Measurements from ENCODE around the gene ADGRE3.
"Not testable (repeated sequence)": the region's sequence is repeated elsewhere in the genome, so short reads cannot be mapped to it uniquely, and the experiment has no call there.

ADGRE3 gene

DNA sequence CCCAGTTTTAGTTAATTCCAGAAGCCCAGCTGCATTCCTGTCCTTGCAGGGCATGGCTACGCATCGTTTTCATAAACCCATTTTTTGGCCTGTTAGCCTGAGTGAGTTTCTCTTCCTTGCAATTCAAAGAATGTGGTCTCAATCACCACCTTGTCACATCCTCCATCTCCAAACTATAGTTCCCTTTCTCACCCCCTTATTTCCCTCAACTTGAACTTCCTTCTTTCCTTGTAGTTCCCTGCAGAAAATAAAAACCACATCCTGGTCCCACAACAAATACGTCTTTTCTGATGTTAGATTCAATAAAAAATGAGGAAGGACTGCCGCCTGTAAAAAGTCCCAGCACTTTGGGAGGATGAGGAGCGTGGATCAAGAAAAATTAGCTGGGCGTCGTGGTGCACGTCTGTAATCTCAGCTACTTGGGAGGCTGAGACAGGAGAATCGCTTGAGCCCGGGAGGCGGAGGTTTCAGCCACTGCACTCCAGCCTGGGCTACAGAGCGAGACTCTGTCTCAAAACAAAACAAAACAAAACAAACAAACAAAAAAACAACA, 13.2 kb downstream of the ADGRE3 start:
- no peak for DNase-seq

- no peak for DNase-seq
Measured at GRCh38 chr19:14659874-14660489, 14.7 kb downstream of the ADGRE3 start.

DNA sequence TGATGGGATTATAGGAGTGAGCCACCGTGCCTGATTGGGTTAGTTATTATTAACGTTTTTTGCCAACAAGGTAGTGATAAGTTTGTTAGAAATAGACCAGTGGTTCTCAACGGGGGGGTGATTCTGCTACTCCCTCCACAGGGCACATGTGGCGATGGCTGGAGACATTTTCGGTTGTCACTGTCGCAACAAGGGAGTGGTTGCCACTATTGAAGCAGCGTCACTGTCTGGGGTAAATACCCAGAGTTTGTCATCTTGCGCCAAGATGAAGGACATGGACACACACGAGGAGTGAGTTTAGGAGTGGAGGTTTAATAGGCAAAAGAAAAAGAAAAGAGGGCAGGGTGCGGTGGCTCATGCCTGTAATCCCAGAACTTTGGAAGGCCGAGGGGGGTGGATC, 18.9 kb downstream of the ADGRE3 start:
- no peak for DNase-seq

GRCh38 chr19:14654786-14655560, 19.7 kb downstream of the ADGRE3 start:
- no peak for DNase-seq

DNA sequence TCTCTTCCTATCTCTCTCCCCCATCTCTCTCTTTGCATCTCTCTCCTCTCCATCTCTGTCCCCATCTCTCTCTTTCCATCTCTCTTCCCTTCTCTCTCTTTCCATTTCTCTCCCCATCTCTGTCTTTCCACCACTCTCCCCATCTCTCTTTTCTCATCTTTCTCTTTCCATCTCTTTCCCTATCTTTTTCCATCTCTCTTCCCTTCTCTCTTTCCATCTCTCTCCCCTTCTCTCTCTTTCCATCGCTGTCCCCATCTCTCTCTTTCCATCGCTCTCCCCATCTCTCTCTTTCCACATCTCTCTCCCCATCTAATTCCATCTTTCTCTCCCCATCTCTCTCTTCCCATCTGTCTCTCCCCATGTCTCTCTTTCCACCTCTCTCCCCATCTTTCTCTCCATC, 24.5 kb downstream of the ADGRE3 start:
- no peak for DNase-seq

DNA sequence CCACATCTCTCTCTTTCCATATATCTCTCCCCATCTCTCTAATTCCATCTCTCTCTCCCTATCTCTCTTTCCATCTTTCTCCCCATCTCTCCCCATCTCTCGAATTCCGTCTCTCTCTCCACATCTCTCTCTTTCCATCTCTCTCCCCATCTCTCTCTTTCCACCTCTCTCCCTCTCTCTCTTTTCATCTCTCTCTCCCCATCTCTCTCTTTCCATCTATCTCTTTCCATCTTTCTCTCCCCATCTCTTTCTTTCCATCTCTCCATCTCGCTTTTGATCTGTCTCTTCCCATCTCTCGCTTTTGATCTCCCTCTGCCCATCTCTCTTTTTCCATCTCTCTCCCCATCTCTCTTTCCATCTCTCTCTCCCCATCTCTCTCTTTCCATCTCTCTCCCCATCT, 25.6 kb downstream of the ADGRE3 start:
- DNase-seq: no peak

- no peak for DNase-seq
Measured at GRCh38 chr19:14648506-14648905, 26.1 kb downstream of the ADGRE3 start.

DNA sequence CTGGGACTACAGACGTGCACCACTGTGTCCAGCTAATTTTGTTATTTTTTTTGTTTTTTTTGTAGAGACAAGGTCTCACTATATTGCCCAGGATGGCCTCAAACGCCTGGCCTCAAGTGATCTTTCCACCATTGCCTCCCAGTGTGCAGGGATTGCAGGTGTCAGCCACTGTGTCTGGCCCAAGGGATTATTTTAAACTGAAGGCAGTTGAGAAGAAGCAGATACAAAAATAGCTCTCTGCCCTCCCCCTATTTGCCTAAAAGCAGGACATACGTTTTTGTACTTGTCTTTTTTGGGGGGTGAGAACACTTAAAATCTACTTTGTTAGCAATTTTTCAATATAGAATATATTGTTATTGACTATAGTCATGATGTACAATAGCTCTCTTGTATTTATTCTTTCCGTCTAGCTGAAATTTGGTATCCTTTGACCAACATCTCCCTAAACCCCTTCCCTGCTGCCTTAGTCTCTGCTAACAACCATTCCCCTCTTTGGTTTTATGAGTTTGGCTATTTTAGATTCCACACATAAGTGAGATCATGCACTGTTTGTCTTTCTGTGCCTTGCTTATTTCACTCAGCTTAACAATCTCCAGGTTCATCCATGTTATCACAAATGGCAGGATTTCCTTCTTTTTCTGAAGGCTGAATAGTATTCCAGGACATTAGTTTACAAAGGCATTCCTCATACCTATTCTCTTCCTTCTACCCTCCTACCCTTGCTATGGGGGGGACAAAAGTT, 34.9 kb downstream of the ADGRE3 start:
- no peak for DNase-seq

- DNase-seq: peak; percentile 28
Measured at GRCh38 chr19:14632286-14632685, 42.4 kb downstream of the ADGRE3 start.

DNA sequence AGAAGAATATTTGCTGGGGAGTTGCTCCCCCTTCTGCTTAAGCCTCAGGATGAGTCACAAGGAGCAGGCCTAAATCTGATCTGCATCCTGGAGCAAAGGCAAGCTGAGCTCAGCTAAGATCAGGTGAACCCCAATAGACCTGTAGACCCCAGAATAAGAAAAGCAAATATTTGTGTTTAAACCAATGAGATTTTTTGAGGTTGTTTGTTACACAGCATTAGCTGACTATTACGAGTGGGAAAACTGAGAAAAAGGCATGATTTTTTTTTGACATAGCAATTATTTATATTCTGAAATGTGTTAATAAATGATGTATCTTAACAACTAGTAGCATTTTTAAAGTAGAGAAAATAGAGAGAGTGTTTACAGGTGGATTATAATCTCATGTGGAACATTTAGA, 45.1 kb downstream of the ADGRE3 start:
- no peak for DNase-seq

DNA sequence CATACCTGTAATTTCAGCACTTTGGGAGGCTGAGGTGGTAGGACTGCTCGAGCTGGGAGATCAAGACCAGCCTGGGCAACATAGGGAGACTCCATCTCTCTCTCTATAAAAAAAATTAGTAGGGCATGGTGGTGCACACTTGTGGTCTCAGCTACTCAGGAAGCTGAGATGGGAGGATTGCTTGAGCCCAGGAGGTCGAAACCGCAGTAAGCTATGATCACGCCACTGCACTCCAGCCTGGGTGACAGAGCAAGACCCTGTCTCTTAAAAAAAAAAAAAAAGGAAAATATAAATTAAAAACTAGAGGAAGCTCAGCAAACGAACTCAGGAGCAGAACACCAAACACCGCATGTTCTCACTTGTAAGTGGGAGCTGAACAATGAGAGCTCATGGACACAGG, 50.2 kb downstream of the ADGRE3 start:
- not testable (repeated sequence) for DNase-seq

- no peak for DNase-seq
Measured at GRCh38 chr19:14619404-14619803, 55.2 kb downstream of the ADGRE3 start.

GRCh38 chr19:14616407-14616806, 58.2 kb downstream of the ADGRE3 start:
- DNase-seq: no peak

- no peak for DNase-seq
Measured at GRCh38 chr19:14615623-14616022, 59.0 kb downstream of the ADGRE3 start.

GRCh38 chr19:14614099-14614412, 60.6 kb downstream of the ADGRE3 start:
- no peak for DNase-seq

GRCh38 chr19:14613399-14614098, 61.1 kb downstream of the ADGRE3 start:
- DNase-seq: not testable (repeated sequence)

GRCh38 chr19:14612657-14613056, 62.0 kb downstream of the ADGRE3 start:
- DNase-seq: no peak

- not testable (repeated sequence) for DNase-seq
Measured at GRCh38 chr19:14612242-14612641, 62.4 kb downstream of the ADGRE3 start.

DNA sequence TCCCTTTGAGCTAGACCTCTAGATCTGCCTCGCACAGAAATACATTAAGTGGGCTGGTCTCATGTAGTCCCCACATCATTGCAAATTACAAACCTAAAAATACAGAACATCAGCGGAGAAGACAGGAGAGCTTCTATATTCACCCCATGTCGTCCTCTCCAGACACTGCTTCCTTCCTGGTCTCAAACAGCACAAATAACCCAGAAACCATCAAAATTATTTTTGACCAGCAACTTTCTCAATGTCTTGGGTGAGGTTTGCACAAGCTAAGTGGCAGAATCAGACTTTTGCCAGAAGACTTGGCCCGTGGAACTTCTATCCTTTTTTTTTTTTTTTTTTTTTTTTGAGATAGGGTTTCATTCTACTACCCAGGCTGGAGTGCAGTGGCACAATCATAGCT, 63.6 kb downstream of the ADGRE3 start:
- no peak for DNase-seq

DNA sequence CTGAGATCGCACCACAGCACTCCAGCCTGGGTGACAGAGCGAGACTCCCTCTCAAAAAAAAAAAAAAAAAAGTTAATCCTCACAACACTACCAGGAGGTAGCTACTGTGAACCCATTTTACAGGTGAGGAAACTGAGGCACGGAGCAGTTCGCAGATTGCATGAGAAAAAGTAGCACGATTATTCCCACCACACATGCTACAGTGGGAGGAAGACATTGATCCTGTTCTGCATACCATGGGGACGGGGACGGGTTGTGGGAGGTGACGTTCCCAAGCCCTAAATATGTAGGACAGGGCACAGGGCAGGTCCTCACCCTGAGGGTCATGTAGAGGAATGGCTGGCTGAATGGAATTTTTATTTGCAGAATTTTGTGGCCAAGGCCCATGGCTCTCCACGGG, 68.0 kb downstream of the ADGRE3 start:
- no peak for DNase-seq

GRCh38 chr19:14603990-14604387, 70.7 kb downstream of the ADGRE3 start:
- DNase-seq: no peak

- no peak for DNase-seq
Measured at GRCh38 chr19:14599548-14600147, 75.0 kb downstream of the ADGRE3 start.

DNA sequence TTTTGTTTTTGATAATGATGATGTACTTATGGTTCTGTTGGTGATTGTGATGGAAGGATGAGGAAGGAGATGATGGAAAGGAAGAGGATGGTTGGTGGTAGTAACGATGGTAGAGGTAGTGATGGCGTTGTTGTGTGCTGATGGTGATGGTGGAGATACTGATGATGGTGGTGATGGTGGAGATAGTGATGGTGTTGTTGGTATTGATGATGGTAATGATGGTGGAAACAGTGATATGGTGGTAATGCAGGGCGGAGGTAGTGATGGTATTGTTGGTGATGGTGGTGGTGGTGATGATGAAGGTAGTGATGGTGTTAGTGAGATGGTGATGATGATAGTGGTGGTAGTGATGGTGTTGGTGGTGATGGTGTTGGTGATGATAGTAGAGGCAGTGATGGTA, 79.1 kb downstream of the ADGRE3 start:
- DNase-seq: no peak

All from DMS53 (cell line).